Fibroblast of mammary gland (primary cell): Measurements from ENCODE around the gene CDC42BPB.
"Not testable (repeated sequence)": the region's sequence is repeated elsewhere in the genome, so short reads cannot be mapped to it uniquely, and the experiment has no call there.

Experiments used
- DNase-seq: peaks from one replicate; pipeline ENCODE4 v3.0.0-alpha.2; 2010; ENCODE audit warnings: low read depth
- H3K4me3 ChIP-seq: 2 replicates; pipeline ENCODE4 v1.5.1; 2011; ENCODE audit warnings: low read depth, mild to moderate bottlenecking, low read length, moderate library complexity; ENCODE audit not compliant: control insufficient read depth
- TF ChIP-seq, protein P1 (sequence below): conservative IDR thresholded peaks from 2 replicates; pipeline ENCODE4 v1.5.1; 2011; ENCODE audit warnings: low read depth, low read length, inconsistent platforms; ENCODE audit not compliant: control insufficient read depth, insufficient read depth

Gene CDC42BPB

DNA sequence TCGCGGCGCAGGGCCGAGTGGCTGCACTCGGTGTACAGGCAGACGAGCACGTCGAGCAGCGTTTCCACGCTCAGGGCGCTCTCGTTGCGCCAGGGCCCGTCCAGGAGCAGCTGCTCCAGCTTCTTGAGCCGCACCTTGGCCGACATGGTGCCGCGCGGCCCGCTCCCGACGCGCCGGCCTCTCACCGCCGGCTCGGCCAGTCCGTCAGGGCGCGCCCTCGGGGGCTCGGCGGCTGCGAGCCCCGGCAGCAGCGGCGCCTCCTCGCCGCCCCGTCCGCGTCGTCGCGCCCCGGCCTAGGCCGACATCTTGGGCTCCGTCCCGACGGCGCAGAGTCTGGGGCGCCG lies 349 bp downstream of the CDC42BPB start:
- TF ChIP-seq, protein P1, sequence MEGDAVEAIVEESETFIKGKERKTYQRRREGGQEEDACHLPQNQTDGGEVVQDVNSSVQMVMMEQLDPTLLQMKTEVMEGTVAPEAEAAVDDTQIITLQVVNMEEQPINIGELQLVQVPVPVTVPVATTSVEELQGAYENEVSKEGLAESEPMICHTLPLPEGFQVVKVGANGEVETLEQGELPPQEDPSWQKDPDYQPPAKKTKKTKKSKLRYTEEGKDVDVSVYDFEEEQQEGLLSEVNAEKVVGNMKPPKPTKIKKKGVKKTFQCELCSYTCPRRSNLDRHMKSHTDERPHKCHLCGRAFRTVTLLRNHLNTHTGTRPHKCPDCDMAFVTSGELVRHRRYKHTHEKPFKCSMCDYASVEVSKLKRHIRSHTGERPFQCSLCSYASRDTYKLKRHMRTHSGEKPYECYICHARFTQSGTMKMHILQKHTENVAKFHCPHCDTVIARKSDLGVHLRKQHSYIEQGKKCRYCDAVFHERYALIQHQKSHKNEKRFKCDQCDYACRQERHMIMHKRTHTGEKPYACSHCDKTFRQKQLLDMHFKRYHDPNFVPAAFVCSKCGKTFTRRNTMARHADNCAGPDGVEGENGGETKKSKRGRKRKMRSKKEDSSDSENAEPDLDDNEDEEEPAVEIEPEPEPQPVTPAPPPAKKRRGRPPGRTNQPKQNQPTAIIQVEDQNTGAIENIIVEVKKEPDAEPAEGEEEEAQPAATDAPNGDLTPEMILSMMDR, result no peak
- DNase-seq, result no peak

GRCh38 chr14:103056322-103057027 lies 874 bp downstream of the CDC42BPB start:
- H3K4me3 ChIP-seq, result peak overlapping the region; percentile 88
- peak; percentile 72 for DNase-seq
- TF ChIP-seq, protein P1, result no peak

More for the DNA sequence above, 349 bp downstream of the CDC42BPB start:
- peak overlapping the region; percentile 88 for H3K4me3 ChIP-seq

- TF ChIP-seq, protein P1, result no peak
- H3K4me3 ChIP-seq, result peak overlapping the region; percentile 88
- DNase-seq, result peak; percentile 68
These were observed 1.7 kb downstream of the CDC42BPB start for GRCh38 chr14:103055695-103056094.

- H3K4me3 ChIP-seq, result no peak overlapping the region
- DNase-seq, result no peak
- TF ChIP-seq, protein P1, result no peak
These were observed 4.9 kb downstream of the CDC42BPB start for GRCh38 chr14:103052407-103052806.

DNA sequence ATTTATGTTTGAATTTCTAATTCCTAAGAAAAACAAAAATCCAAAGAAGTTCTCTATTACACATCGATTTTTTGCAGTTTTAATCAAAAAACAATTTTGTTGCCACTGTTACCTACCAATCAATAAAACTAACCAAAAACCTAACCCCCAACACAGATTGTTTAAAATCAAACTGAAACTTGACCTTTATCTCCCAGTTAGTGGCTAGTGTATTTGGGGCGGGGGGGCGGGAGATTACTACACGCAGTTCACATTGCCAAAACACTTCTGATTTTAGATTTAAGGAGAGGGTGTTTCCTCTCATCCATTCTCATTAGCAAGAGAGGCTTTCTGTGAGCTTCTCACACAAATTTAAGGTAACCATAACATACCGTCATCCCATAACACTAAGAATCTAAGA lies 6.4 kb downstream of the CDC42BPB start:
- TF ChIP-seq, protein P1, result no peak
- no peak overlapping the region for H3K4me3 ChIP-seq
- DNase-seq, result no peak

DNA sequence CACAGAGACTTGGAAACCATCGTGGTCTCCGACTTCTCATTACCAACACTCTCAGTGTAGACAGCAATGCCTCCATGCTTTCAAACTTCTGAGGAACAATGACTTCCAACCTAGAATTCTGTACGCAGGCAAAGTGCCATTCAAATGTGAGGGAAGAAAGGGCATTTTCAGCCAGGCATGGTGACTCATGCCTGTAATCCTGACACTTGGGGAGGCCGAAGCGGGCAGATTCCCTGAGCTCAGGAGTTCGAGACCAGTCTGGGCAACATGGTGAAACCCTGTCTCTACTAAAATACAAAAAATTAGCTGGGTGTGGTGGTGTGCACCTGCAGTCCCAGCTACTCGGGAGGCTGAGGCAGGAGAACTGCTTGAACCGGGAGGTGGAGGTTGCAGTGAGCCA lies 9.9 kb downstream of the CDC42BPB start:
- not testable (repeated sequence) for H3K4me3 ChIP-seq, DNase-seq

GRCh38 chr14:103045371-103045869 lies 11.9 kb downstream of the CDC42BPB start:
- H3K4me3 ChIP-seq, result no peak overlapping the region
- TF ChIP-seq, protein P1, result no peak
- no peak for DNase-seq
